Measurements from ENCODE around the gene SWI5.

DNA sequence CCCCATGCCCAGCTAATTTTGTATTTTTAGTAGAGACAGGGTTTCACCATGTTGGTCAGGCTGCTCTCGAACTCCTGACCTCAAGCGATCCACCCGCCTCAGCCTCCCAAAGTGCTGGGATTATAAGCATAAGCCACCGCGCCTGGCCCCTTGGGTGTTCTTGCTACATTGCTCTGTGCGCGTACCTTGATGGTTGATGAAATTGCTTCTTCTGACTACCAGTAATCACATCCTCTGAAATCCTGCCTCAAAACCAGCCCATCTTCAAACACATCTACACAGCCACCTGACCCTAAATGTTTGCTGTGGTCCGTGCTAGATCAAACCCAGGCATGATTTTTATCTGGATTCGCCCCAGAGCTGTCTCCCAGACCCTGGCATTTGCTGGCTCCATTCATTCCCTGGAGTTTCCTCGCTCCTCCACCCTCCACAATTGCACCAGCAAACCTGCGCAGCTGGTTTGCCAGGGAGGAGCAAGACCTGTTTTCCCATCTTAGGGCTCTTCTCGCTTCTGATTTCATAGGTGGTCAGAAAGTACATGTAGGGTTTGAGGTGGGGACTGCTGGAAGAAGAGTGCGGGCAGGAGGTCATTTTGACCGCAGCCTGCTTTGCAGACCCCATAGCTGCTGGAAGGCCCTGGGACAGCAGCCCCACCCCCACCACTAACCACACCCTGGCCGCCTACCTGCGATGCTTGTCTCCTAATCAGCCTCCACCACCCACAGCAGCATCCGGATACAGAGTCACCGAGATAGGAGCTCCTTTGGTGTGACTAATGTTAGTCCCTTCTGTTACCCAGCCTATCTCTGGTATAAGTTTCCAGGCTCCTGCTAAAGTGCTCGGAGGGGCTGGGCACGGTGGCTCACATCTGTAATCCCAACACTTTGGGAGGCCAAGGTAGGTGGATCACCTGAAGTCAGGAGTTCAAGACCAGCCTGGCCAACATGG, 22.7 kb downstream of the SWI5 start:
- no peak for TF ChIP-seq NFIC (IDR thresholded peaks at IDR 0.05)
- no peak for TF ChIP-seq RAD21 (IDR thresholded peaks at IDR 0.05; ENCODE audit: low read depth)
- TF ChIP-seq TEAD4 (IDR thresholded peaks at IDR 0.05) = no peak
- no peak for TF ChIP-seq CEBPB (IDR thresholded peaks at IDR 0.05)
- TF ChIP-seq EGR1 (IDR thresholded peaks at IDR 0.05) = no peak

Data from Ishikawa (cell line).